ENCODE results near the gene DOCK6. TPM values are rescaled to one million over a fixed set of nuclear protein-coding genes. Genes with fewer than 3 reads are reported as not detected.
A peak's percentile ranks its signal among the peaks of the same experiment; 100 is the strongest.

DOCK6 gene
- total RNA-seq, 1 experiment from 2014 or later: 29.4 TPM

GRCh38 chr19:11261431-11261970 lies 823 bp downstream of the DOCK6 start:
- Histone ChIP-seq H3K9me2 (replicated peaks; ENCODE audit: low read length) (no peaks in the 10 kb centered on the region), H3K4me2 (ENCODE audit: low read length) (peak overlapping the region; percentile 99), H3K4me3 (ENCODE audit: low read length) (peak overlapping the region; percentile 95), H3K36me3 (ENCODE audit: low read depth, low read length) (no peaks in the 10 kb centered on the region), H3K9me3 (ENCODE audit: low read length) (no peaks in the 10 kb centered on the region), H3F3A (ENCODE audit: low read length, unreplicated experiment) (no peaks in the 10 kb centered on the region), H3K79me2 (ENCODE audit: low read length) (peaks cover 7% of the 10 kb centered on the region; the same call in 1 of the 2 replicates), H3K9ac (ENCODE audit: low read length) (peak overlapping the region; percentile 81), H3K27ac (ENCODE audit: low read length) (no peak overlapping the region), H3K4me1 (ENCODE audit: insufficient read depth, low read length) (peaks cover 32% of the 10 kb centered on the region), H4K20me1 (ENCODE audit: low read length) (no peaks in the 10 kb centered on the region), H2AFZ (ENCODE audit: low read length) (peak overlapping the region; percentile 94), H3K27me3 (ENCODE audit: low read length) (no peaks in the 10 kb centered on the region)
- DNase-seq: no peak
- CTCF ChIA-PET: no interaction called here
- intact Hi-C loops (cut with micrococcal nuclease): no loop called here
- ATAC-seq: no peak
- POLR2A ChIA-PET (ENCODE audit: unreplicated experiment): no interaction called here
- BruUV-seq (replicated peaks): TSS peak; percentile 34
- TF ChIP-seq EZH2 (IDR thresholded peaks at IDR 0.05; ENCODE audit: low read length, unreplicated experiment) (no peak), CTCF (conservative IDR thresholded peaks at IDR 0.05; ENCODE audit: low read depth, low read length) (no peak)

GRCh38 chr19:11260996-11261395 lies 1.3 kb downstream of the DOCK6 start:
- Histone ChIP-seq H3K79me2 (ENCODE audit: low read length) (peaks cover 7% of the 10 kb centered on the region; the same call in 1 of the 2 replicates), H3K27me3 (ENCODE audit: low read length) (no peaks in the 10 kb centered on the region), H2AFZ (ENCODE audit: low read length) (no peak overlapping the region), H3K36me3 (ENCODE audit: low read depth, low read length) (no peaks in the 10 kb centered on the region), H3K9me2 (replicated peaks; ENCODE audit: low read length) (no peaks in the 10 kb centered on the region), H3K27ac (ENCODE audit: low read length) (no peak overlapping the region), H3K4me1 (ENCODE audit: insufficient read depth, low read length) (peaks cover 27% of the 10 kb centered on the region), H3F3A (ENCODE audit: low read length, unreplicated experiment) (no peaks in the 10 kb centered on the region), H3K4me2 (ENCODE audit: low read length) (no peak overlapping the region), H3K9ac (ENCODE audit: low read length) (no peak overlapping the region), H4K20me1 (ENCODE audit: low read length) (no peaks in the 10 kb centered on the region), H3K4me3 (ENCODE audit: low read length) (no peak overlapping the region), H3K9me3 (ENCODE audit: low read length) (no peaks in the 10 kb centered on the region)
- ChIA-PET POLR2A (ENCODE audit: unreplicated experiment) (no interaction called here), CTCF (no interaction called here)
- DNase-seq (no peak), ATAC-seq (no peak)
- BruUV-seq (replicated peaks): no TSS peak
- intact Hi-C loops (cut with micrococcal nuclease): no loop called here
- no peak for TF ChIP-seq EZH2 (IDR thresholded peaks at IDR 0.05; ENCODE audit: low read length, unreplicated experiment)

GRCh38 chr19:11257846-11258380 lies 4.4 kb downstream of the DOCK6 start:
- intact Hi-C loops (cut with micrococcal nuclease): no loop called here
- BruUV-seq (replicated peaks): no TSS peak
- Histone ChIP-seq H3K9me2 (replicated peaks; ENCODE audit: low read length) (no peaks in the 10 kb centered on the region), H3K9me3 (ENCODE audit: low read length) (no peaks in the 10 kb centered on the region), H3K27me3 (ENCODE audit: low read length) (no peaks in the 10 kb centered on the region), H3F3A (ENCODE audit: low read length, unreplicated experiment) (no peaks in the 10 kb centered on the region), H3K79me2 (ENCODE audit: low read length) (peaks cover 7% of the 10 kb centered on the region; the same call in 1 of the 2 replicates), H3K27ac (ENCODE audit: low read length) (no peak overlapping the region), H3K36me3 (ENCODE audit: low read depth, low read length) (no peaks in the 10 kb centered on the region), H2AFZ (ENCODE audit: low read length) (no peak overlapping the region), H3K4me1 (ENCODE audit: insufficient read depth, low read length) (peaks cover 9% of the 10 kb centered on the region; the same call in 1 of the 2 replicates), H3K9ac (ENCODE audit: low read length) (no peak overlapping the region), H3K4me3 (ENCODE audit: low read length) (no peak overlapping the region), H4K20me1 (ENCODE audit: low read length) (no peaks in the 10 kb centered on the region), H3K4me2 (ENCODE audit: low read length) (no peak overlapping the region)
- ATAC-seq (no peak), DNase-seq (no peak)
- TF ChIP-seq EZH2 (IDR thresholded peaks at IDR 0.05; ENCODE audit: low read length, unreplicated experiment) (no peak), EZH2phosphoT487 (IDR thresholded peaks at IDR 0.05; ENCODE audit: borderline replicate concordance, low read length) (no peak), CTCF (conservative IDR thresholded peaks at IDR 0.05; ENCODE audit: low read depth, low read length) (no peak)
- CTCF ChIA-PET: no interaction called here
- POLR2A ChIA-PET (ENCODE audit: unreplicated experiment): interaction anchor here (0.6 to 0.7 kb wide), 2 partner anchors 36 to 83 kb away, joined by 3 to 6 read pairs; no protein-coding TSS in a partner anchor

Measured in PC-3 (cell line).